HG02798 (cell line): Measurements from ENCODE around the gene ADCY5.

Source experiments
- ATAC-seq: cut with Tn5 transposase; IDR thresholded peaks from one replicate; pipeline ENCODE4 v1.9.1; 2021; ENCODE audit warnings: mild to moderate bottlenecking; ENCODE audit not compliant: unreplicated experiment, poor library complexity

Gene ADCY5

GRCh38 chr3:123412076-123412475 lies 36.8 kb downstream of the ADCY5 start:
- ATAC-seq, result no peak

DNA sequence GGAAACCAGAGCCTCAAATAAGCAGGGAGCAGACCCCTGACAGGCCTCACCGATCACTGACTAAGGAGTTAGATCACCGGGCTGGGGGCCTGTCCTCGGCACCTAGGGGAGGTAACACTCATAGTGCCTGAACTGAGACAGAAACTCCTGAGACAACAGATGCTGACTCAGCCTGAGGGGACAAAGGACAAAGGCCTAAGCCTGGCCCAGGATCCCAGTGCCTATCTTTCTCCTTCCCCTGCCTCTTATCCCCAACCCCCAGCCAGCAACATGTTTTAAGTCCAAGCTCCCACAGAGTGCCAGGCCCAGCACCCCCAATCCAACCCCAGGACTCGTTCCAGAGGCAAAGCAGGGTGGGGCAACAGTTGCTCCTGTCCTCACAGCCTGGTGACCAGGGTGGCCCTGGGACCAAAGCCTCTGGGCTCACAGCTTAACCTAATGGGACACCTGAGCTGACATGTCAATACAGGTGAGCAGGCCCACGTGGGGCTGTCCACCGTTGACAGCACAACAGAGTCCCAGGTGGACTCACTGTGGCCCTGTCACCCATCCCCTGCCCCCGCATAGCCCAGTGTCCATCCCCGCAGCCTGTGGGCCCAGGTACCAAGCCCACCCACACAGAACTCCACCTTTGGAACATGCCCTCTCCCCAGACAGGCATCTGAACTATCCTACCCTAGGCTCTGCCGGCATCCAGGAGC lies 37.4 kb downstream of the ADCY5 start:
- ATAC-seq, result no peak

DNA sequence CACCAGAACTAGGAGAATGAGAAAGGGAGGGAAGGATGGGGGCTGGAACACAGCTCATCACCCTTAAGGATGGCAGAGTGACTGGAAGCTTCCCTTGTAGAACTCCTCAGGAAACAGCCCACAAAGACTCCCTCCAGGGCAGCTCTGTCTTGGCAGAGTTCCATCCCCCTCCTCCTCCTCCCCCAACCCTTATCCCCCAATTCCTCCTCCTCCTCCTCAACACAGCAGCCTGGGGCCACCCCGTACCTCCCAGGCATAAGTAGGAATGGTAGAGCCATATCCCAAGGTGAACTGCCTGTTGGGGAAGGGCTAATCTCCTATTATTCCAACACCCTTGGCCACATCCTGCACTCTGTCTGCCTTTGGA lies 38.8 kb downstream of the ADCY5 start:
- ATAC-seq, result no peak

DNA sequence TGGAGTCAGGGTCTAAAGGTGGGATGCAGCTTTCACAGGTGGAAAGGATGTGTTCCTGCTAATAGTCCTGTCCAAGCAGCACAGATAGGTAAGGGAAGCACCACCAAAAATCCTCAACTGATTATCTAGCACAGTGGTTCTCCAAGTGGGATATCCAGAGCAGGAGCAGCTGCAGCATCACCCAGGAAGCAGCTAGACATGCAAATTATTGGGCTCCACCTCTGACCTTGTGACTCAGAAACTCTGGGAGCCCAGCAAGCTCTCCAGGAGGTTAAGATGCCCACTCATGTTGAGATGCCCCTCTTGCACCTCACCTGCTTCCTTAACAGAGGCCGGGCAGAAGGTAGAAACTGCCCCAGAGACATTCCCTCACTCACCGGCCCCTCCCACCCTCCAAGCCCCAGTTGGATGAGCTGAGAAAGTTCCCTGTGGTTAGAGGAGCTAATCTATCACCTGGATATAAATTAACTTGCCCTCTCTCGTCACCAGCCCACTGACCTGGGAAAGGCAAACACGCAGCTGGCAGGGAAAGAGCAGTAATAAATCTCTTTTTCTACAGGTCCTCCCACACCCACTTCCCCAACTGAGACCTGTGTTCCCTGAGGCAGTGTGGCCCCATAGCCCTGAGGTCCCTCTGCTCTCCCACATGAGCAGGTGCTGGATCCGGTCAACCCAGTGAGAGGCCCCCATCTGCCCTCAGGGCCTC lies 39.3 kb downstream of the ADCY5 start:
- no peak for ATAC-seq

- no peak for ATAC-seq
These were observed 42.3 kb downstream of the ADCY5 start for GRCh38 chr3:123406598-123406997.

- ATAC-seq, result no peak
These were observed 42.9 kb downstream of the ADCY5 start for GRCh38 chr3:123405936-123406510.

DNA sequence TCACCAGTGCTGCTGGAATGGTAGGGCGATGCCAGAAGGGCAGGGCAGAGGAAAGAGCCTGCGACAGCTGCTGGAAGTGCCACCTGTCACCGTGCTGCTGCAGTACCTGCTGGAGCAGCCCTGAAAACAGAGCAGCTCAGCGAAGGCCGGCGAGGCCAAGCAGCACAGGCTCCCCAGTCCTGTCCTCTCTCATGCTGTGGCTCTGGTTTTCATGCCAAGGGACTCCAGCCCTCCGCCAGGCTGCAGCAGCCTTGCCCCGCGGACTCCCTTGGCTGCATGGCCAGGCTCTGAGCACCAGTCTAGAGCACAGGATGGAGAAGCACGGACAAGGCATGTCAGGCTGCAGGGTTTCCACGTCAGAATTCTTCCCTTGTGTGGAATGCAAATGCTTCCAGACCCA lies 43.9 kb downstream of the ADCY5 start:
- ATAC-seq, result no peak

- no peak for ATAC-seq
These were observed 44.5 kb downstream of the ADCY5 start for GRCh38 chr3:123404391-123404790.

DNA sequence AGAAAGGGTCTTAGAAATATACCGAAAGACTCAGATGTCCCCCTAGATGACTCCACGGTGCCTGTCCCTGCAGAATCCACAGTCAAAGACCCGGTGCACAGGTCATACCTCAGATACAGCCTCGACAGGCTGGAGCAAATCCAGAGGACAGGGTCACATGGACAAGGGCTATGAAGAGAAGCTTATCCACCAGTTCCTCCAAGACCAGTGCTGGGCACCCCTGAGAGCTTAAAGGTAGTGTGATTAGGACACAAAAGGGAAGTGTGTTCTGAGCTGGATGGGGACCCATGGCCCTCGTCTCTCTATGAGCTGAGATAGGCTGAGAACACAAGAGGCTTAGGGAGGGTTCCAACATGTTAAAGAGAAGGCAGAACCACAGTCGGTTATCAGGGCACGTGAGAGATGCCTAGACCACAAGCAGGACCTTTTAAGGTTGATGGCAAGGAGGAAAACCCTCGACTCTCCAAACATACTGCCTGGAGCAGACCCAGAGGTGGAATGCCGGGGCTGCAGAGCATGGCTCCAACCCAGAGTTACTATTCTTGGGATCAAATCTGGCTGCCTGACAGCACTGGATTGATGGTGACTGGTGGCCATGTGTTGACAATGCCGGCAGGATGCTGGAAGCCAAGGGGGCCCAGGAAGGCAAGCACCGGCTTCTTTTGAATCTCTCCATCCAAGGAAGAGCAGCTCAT lies 46.9 kb downstream of the ADCY5 start:
- no peak for ATAC-seq

- no peak for ATAC-seq
These were observed 48.7 kb downstream of the ADCY5 start for GRCh38 chr3:123400169-123400568.

GRCh38 chr3:123399653-123400052 lies 49.2 kb downstream of the ADCY5 start:
- no peak for ATAC-seq

DNA sequence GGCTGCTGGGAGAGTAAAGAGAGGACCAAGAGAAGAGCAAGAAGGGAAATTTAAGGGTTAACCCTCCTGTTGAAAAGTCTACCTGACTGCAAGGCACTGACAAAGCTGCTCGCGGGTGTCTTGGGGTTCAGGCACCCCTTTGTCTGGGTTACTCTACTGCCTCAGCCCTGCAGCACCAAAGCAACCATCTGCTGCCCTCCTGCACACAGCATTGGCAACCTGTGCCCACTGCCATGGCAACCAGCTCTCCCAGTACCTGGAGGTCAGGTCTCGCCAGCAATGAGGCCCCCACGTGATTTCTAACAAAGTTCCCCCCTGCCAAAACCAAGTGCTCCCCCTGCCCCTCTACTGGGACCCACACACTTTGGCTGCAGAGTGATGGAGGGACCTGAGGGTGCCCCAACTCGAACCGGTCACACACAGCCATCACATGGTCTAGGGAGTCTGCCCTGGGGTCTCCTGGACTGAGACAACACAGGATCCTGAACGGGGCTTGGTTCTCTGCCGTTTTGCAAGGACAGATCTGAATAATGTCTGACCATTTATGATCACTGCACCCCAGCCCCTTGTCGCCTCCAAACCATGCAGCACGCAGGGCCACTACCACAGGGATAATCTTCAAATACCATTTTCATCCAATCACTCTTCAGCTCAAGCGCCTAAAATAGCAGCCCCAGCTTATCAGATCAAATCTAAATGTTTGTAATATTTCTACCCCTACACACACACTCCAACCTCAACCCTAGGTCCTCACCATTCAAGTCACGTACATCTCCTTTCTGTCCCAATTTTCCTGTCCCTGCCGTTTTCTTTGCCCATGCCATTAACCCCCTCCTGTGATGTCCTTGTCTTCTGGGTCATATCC lies 50.7 kb downstream of the ADCY5 start:
- no peak for ATAC-seq

- ATAC-seq, result no peak
These were observed 51.8 kb downstream of the ADCY5 start for GRCh38 chr3:123397050-123397590.

- no peak for ATAC-seq
These were observed 52.5 kb downstream of the ADCY5 start for GRCh38 chr3:123396171-123397049.

- no peak for ATAC-seq
These were observed 53.7 kb downstream of the ADCY5 start for GRCh38 chr3:123395235-123395634.

DNA sequence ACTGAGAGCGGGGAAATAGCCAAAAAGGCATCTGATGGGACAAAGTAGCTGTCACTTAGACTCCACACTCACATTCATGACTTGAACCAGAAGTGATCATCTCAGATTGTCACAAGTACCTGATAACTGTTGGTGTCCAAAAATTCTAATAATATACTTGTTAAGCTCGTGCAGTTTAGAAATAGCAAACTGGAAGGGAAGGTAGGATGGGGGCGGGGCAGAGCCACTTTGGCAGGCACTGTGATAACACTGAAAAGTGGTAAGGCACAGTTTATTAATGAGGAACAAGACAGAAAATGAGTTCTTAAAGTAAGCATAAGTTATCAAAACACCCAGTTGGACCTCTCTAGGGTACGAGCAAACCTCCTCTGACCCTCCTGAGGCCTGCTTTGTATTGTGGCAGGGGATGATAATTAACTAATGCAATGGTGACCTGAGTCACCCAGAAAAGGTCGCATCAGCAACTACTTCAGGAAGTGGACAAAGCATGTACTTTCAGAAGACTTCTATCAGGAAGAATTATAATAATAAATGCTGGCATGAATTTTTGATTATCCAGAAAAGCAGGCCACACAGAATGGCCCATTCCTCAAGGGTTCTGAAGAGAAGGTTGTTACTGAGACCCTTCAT lies 54.4 kb downstream of the ADCY5 start:
- ATAC-seq, result no peak

GRCh38 chr3:123392871-123393620 lies 55.8 kb downstream of the ADCY5 start:
- no peak for ATAC-seq

- ATAC-seq, result no peak
These were observed 56.5 kb downstream of the ADCY5 start for GRCh38 chr3:123392368-123392767.
